Jurkat, Clone E6-1 (cell line): ENCODE measurements around the gene APPL2. TPM values are rescaled to one million over a fixed set of nuclear protein-coding genes. Genes with fewer than 3 reads are reported as not detected.

Experiments used
- DNase-seq: peaks from one replicate; pipeline ENCODE4 v3.0.0-alpha.2; 2011; ENCODE audit warnings: low read depth, low spot score
- H3K4me3 ChIP-seq: 2 replicates; pipeline ENCODE4 v1.5.1; 2011; ENCODE audit warnings: mild to moderate bottlenecking, low read length, control low read depth, moderate library complexity
- polyA plus RNA-seq: library from polyadenylated mRNA; unstranded; fragments of >200 nt; gene quantifications from one replicate; pipeline ENCODE4 v1.2.1, GENCODE V29; 2012; ENCODE audit warnings: missing spikeins; ENCODE audit not compliant: insufficient read length, insufficient read depth

APPL2 gene
- 16.3 TPM for polyA plus RNA-seq

- DNase-seq: peak; percentile 70
- peak within 1 kb of the TSS; percentile 55 for H3K4me3 ChIP-seq
These were observed at the start of gene APPL2 for GRCh38 chr12:105235732-105236476. TSS of gene APPL2 (minus strand) at chr12:105236174. CDS start at chr12:105236012, 162 bp downstream.

GRCh38 chr12:105285378-105285777 lies 49.4 kb upstream of the APPL2 start:
- no peak overlapping the region for H3K4me3 ChIP-seq
- no peak for DNase-seq

- DNase-seq: no peak
- no peak overlapping the region for H3K4me3 ChIP-seq
These were observed 45.7 kb upstream of the APPL2 start for GRCh38 chr12:105281694-105282049.

GRCh38 chr12:105280966-105281693 lies 45.2 kb upstream of the APPL2 start:
- no peak for DNase-seq
- no peak overlapping the region for H3K4me3 ChIP-seq

GRCh38 chr12:105279460-105280056 lies 43.6 kb upstream of the APPL2 start:
- DNase-seq: peak; percentile 52
- H3K4me3 ChIP-seq: no peak overlapping the region

GRCh38 chr12:105278043-105278697 lies 42.2 kb upstream of the APPL2 start:
- no peak for DNase-seq
- H3K4me3 ChIP-seq: no peak overlapping the region

GRCh38 chr12:105275997-105276733 lies 40.2 kb upstream of the APPL2 start:
- no peak overlapping the region for H3K4me3 ChIP-seq
- DNase-seq: no peak

GRCh38 chr12:105274571-105274970 lies 38.6 kb upstream of the APPL2 start:
- no peak for DNase-seq
- no peak overlapping the region for H3K4me3 ChIP-seq

- H3K4me3 ChIP-seq: no peak overlapping the region
- no peak for DNase-seq
These were observed 37.6 kb upstream of the APPL2 start for GRCh38 chr12:105273601-105274000.

- no peak for DNase-seq
- no peak overlapping the region for H3K4me3 ChIP-seq
These were observed 36.9 kb upstream of the APPL2 start for GRCh38 chr12:105272814-105273416.

GRCh38 chr12:105272152-105272551 lies 36.2 kb upstream of the APPL2 start:
- H3K4me3 ChIP-seq: no peak overlapping the region
- no peak for DNase-seq

GRCh38 chr12:105271364-105271763 lies 35.4 kb upstream of the APPL2 start:
- no peak for DNase-seq
- H3K4me3 ChIP-seq: no peak overlapping the region

- DNase-seq: no peak
- H3K4me3 ChIP-seq: no peak overlapping the region
These were observed 34.8 kb upstream of the APPL2 start for GRCh38 chr12:105270671-105271255.

- no peak for DNase-seq
- no peak overlapping the region for H3K4me3 ChIP-seq
These were observed 31.7 kb upstream of the APPL2 start for GRCh38 chr12:105267711-105268110.

GRCh38 chr12:105264771-105265170 lies 28.8 kb upstream of the APPL2 start:
- H3K4me3 ChIP-seq: no peak overlapping the region
- no peak for DNase-seq

GRCh38 chr12:105262461-105263184 lies 26.6 kb upstream of the APPL2 start:
- DNase-seq: no peak
- H3K4me3 ChIP-seq: no peak overlapping the region

GRCh38 chr12:105261010-105261409 lies 25.0 kb upstream of the APPL2 start:
- no peak for DNase-seq
- no peak overlapping the region for H3K4me3 ChIP-seq

GRCh38 chr12:105259226-105259625 lies 23.3 kb upstream of the APPL2 start:
- no peak for DNase-seq
- H3K4me3 ChIP-seq: no peak overlapping the region
